CD4-positive, alpha-beta memory T cell (primary cell): ENCODE measurements around the gene MAN1A1. TPM values are rescaled to one million over a fixed set of nuclear protein-coding genes. Genes with fewer than 3 reads are reported as not detected.

Experiments
- CTCF ChIA-PET: fragments of 350-600 bp; sonication (Branson Sonifier 250); formaldehyde crosslinking; loops from one replicate; lab custom pipeline; 2021; ENCODE audit warnings: inconsistent platforms; ENCODE audit not compliant: partially characterized antibody; lab: Charles Lee
- POLR2A ChIA-PET: fragments of 350-600 bp; sonication (Branson Sonifier 250); formaldehyde crosslinking; loops from one replicate; lab custom pipeline; 2021; ENCODE audit not compliant: partially characterized antibody; lab: Charles Lee
- DNase-seq, 5 donors: peaks; one replicate each; pipeline versions ENCODE4 v3.0.0 to v3.0.0-alpha.2; 2020 to 2022; ENCODE audit warnings: mixed read lengths in 1 of 5
- H3K27ac ChIP-seq: one replicate; pipeline ENCODE4 v1.7.0; 2013; ENCODE audit warnings: low read depth, low read length
- H3K27me3 ChIP-seq: 2 replicates; pipeline ENCODE4 v1.7.0; 2013; ENCODE audit warnings: mild to moderate bottlenecking, low read length, moderate library complexity; ENCODE audit not compliant: insufficient read depth
- H3K36me3 ChIP-seq: 2 replicates; pipeline ENCODE4 v1.7.0; 2013; ENCODE audit warnings: mild to moderate bottlenecking, low read length, moderate library complexity; ENCODE audit not compliant: insufficient read depth
- H3K4me1 ChIP-seq: 2 replicates; pipeline ENCODE4 v1.7.0; 2013; ENCODE audit warnings: mild to moderate bottlenecking, low read length, moderate library complexity; ENCODE audit not compliant: insufficient read depth
- H3K4me3 ChIP-seq, 2 donors: one replicate each; pipeline ENCODE4 v1.7.0; 2013; ENCODE audit warnings: low read length in 2 of 2, mild to moderate bottlenecking in 1 of 2
- H3K9me3 ChIP-seq, 2 donors: one replicate each; pipeline ENCODE4 v1.7.0; 2013; ENCODE audit warnings: low read length in 2 of 2, control low read depth in 1 of 2; ENCODE audit not compliant: control insufficient read depth in 1 of 2
- H3K27ac Mint-ChIP-seq, 7 donors: one replicate each; pipeline ENCODE4 v1.8.0; 2020 to 2021; ENCODE audit warnings: mixed read lengths in 7 of 7, mild to moderate bottlenecking in 6 of 7, inconsistent platforms in 3 of 7, moderate library complexity in 3 of 7
- H3K27me3 Mint-ChIP-seq, 2 donors: one replicate each; pipeline ENCODE4 v1.8.0; 2020 to 2021; ENCODE audit warnings: mixed read lengths in 2 of 2
- H3K36me3 Mint-ChIP-seq, 2 donors: one replicate each; pipeline ENCODE4 v1.8.0; 2020 to 2021; ENCODE audit warnings: mixed read lengths in 2 of 2, inconsistent platforms in 1 of 2, mild to moderate bottlenecking in 1 of 2
- H3K4me1 Mint-ChIP-seq, 4 donors: one replicate each; pipeline ENCODE4 v1.8.0; 2020 to 2021; ENCODE audit warnings: mixed read lengths in 4 of 4, mild to moderate bottlenecking in 1 of 4
- H3K4me3 Mint-ChIP-seq, 8 donors: one replicate each; pipeline ENCODE4 v1.8.0; 2020 to 2021; ENCODE audit warnings: mixed read lengths in 8 of 8, mild to moderate bottlenecking in 7 of 8, moderate library complexity in 6 of 8, inconsistent platforms in 3 of 8
- H3K9me3 Mint-ChIP-seq, 8 donors: one replicate each; pipeline ENCODE4 v1.8.0; 2020 to 2021; ENCODE audit warnings: mixed read lengths in 8 of 8, mild to moderate bottlenecking in 5 of 8, inconsistent platforms in 3 of 8, moderate library complexity in 1 of 8
- intact Hi-C: fragments of 100-400 bp; cut with micrococcal nuclease; formaldehyde crosslinking; loops from one replicate; pipeline ENCODE4 v1.15.1; 2023
- polyA plus RNA-seq, 2 donors: library from polyadenylated mRNA; unstranded; fragments of 300-500 nt; fragmentation: Illumina TruSeq; gene quantifications; one replicate each; pipeline ENCODE4 v1.2.3, GENCODE V29; 2021
- total RNA-seq, 2 experiments: library from RNA; stranded (reverse); gene quantifications; one replicate each; pipeline ENCODE4 v1.2.3, GENCODE V29; 2021

MAN1A1 gene
- total and polyA plus RNA-seq, 4 experiments from 2014 or later = 12.3 to 14.7 (median 12.3) TPM

DNA sequence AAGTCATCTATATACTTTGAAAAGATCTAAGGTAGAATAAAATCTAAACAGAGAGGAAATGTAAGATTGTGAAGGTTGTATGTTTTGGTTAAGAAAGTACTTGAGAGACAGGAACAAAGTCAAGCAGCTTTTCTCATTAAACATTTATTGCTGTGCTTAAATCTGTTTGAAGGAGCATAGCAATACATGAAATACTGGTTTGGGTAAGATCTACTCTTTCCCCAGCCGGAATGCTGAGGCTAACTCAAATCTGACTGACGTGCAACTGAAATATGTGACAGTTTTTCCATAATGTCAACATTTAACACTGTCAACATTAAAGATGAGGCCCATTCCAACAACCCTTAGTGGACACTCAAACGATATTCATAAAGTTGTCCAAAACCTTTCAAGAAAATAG lies 59.9 kb downstream of the MAN1A1 start:
- intact Hi-C loops = no loop called here
- Mint-ChIP-seq H3K9me3 (peaks cover 0 to 2% (median 0%) of the 10 kb centered on the region in 8 donors), H3K4me3 (no peak overlapping the region), H3K27me3 (no peaks in the 10 kb centered on the region), H3K36me3 (peaks cover 3 to 11% of the 10 kb centered on the region in 2 donors), H3K27ac (peak overlapping the region in 1 of 7 donors; percentile 75), H3K4me1 (peaks cover 0 to 2% (median under 1%) of the 10 kb centered on the region in 4 donors)
- H3K27ac ChIP-seq = no peak overlapping the region
- H3K4me3 ChIP-seq = no peak overlapping the region
- ChIA-PET CTCF (no interaction called here), POLR2A (no interaction called here)
- no peaks in the 10 kb centered on the region for H3K4me1 ChIP-seq
- no peaks in the 10 kb centered on the region for H3K27me3 ChIP-seq
- no peak for DNase-seq
- no peaks in the 10 kb centered on the region for H3K9me3 ChIP-seq
- no peaks in the 10 kb centered on the region for H3K36me3 ChIP-seq

DNA sequence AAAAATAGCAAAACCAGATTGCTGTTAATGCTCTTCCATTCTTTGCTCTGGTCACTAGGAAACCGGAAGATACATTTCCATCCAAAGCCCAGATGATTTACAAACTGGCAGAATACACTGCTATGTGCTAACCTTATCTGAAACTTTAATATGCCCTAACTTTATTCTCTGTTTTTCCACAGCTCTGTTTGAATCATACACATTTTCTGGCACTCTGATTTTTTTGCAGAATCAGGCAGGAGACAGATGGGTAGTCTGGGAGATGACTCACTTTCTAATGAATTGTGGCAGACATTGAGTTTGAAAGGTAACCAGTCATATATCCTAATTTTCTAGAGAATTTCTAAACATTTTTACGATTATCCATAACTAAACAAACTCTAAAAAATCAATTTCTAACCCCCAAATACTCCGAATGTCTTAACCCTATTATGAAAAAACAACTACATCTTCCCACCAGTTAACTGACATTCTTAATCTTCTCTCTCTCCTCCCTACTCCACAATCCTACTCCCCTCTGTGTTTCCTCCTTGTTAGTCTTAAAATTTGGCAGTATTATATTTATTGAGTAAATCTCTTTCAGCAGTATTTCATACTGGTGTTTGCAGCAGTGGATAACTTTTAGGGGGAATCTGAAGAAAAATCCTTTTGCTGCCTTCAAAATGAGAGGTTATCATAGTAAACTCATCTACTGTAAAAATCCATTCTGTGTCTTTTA lies 63.5 kb downstream of the MAN1A1 start:
- CTCF ChIA-PET = no interaction called here
- Histone ChIP-seq H3K27me3 (no peaks in the 10 kb centered on the region), H3K27ac (no peak overlapping the region), H3K4me1 (peaks cover 4% of the 10 kb centered on the region), H3K36me3 (no peaks in the 10 kb centered on the region), H3K4me3 (no peak overlapping the region), H3K9me3 (no peaks in the 10 kb centered on the region)
- Mint-ChIP-seq H3K36me3 (peaks cover 6 to 11% of the 10 kb centered on the region in 2 donors), H3K9me3 (peaks cover 0 to 2% (median 0%) of the 10 kb centered on the region in 8 donors), H3K4me3 (no peak overlapping the region), H3K4me1 (peaks cover 0 to 10% (median 4%) of the 10 kb centered on the region in 4 donors), H3K27me3 (no peaks in the 10 kb centered on the region), H3K27ac (no peak overlapping the region)
- DNase-seq = no peak
- intact Hi-C loops = no loop called here
- POLR2A ChIA-PET = no interaction called here

DNA sequence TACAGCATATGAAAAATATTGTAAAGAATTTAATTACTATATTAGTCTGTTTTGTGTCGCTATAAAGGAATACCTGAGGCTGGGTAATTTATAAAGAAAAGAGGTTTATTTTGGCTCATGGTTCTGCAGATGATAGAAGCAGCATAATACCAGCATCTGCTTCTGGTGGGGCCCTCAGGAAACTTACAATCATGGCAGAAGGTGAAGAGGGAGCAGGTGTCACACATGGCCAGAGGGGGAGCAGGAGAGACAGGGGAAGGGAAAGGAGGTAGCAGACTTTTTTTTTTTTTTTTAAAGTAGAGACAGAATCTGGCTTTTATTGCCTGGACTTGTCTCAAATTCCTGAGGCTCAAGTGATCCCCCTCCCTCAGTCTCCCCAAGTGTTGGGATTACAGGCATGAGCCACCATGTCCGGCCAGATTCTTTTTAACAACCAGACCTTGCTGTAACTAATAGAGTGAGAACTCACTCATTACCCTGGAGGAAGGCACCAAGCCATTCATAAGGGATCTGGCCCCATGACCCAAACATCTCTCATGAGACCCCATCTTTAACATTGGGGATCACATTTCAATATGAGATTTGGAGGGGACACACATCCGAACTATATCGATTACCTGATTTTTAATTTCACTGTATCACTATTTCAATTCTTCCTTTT lies 64.6 kb downstream of the MAN1A1 start:
- Mint-ChIP-seq H3K4me3 (no peak overlapping the region), H3K27ac (peak overlapping the region in 1 of 7 donors; percentile 24), H3K27me3 (no peaks in the 10 kb centered on the region), H3K4me1 (peaks cover 0 to 10% (median 3%) of the 10 kb centered on the region in 4 donors), H3K9me3 (peaks cover 0 to 2% (median 0%) of the 10 kb centered on the region in 8 donors), H3K36me3 (peaks cover 6 to 10% of the 10 kb centered on the region in 2 donors)
- no peaks in the 10 kb centered on the region for H3K9me3 ChIP-seq
- no peak overlapping the region for H3K27ac ChIP-seq
- intact Hi-C loops = no loop called here
- H3K27me3 ChIP-seq = no peaks in the 10 kb centered on the region
- ChIA-PET POLR2A (no interaction called here), CTCF (no interaction called here)
- H3K4me3 ChIP-seq = no peak overlapping the region
- DNase-seq = peak in 3 of 5 donors; percentile 4 to 18 (median 6)
- no peaks in the 10 kb centered on the region for H3K36me3 ChIP-seq
- peaks cover 4% of the 10 kb centered on the region for H3K4me1 ChIP-seq

DNA sequence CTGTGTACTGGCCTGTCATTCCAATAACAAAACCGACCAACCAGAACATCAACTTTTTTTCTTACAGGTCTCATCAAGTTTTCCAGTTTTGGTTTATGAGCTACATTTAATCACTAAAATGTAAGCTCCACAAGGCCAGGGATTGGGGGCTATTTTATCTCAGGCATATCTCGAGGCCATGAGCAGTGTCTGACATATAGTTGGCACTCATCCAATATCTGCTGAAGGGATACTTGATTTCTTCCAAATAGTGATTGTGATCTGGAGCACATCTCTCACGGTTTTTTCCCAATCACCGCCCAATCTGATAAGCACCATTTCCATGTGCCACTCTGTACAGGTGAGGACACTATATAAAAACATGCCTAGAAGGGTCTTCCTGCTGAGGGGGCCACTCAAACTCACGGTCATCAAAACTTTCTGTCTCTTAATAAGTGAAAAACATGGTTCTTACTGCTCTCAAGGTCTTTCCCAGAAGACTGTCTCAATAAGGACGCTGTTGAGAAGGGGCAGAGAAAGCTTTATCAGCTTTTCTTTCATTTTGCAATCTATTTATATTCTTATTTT lies 65.5 kb downstream of the MAN1A1 start:
- intact Hi-C loops = no loop called here
- ChIA-PET CTCF (no interaction called here), POLR2A (no interaction called here)
- no peaks in the 10 kb centered on the region for H3K27me3 Mint-ChIP-seq
- Histone ChIP-seq H3K27me3 (no peaks in the 10 kb centered on the region), H3K9me3 (no peaks in the 10 kb centered on the region), H3K4me1 (peaks cover 4% of the 10 kb centered on the region), H3K27ac (no peak overlapping the region), H3K36me3 (no peaks in the 10 kb centered on the region), H3K4me3 (no peak overlapping the region)
- peaks cover 0 to 10% (median 3%) of the 10 kb centered on the region in 4 donors for H3K4me1 Mint-ChIP-seq
- H3K36me3 Mint-ChIP-seq = peaks cover 6 to 10% of the 10 kb centered on the region in 2 donors
- H3K9me3 Mint-ChIP-seq = peaks cover 0 to 2% (median 0%) of the 10 kb centered on the region in 8 donors
- H3K4me3 Mint-ChIP-seq = no peak overlapping the region
- no peak overlapping the region for H3K27ac Mint-ChIP-seq
- DNase-seq = no peak

DNA sequence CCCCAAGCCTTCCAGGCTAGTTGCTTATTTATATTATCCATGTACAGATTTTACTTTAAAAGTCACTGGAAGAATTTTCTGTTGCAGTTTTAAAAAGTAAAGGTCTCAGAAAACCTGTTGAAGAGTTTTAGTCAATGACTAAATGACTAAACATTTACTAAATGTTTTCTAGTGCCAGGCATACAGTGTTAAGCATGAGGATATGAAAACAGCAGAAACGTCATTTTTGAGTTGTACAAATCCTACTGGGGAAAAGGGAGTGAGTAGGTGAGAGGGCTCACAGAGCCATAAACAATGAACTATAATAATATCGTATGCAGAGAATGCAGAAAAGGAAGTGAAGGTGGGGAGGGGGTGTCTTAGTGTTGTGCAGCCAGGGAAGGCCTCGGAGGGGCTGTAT lies 66.3 kb downstream of the MAN1A1 start:
- Mint-ChIP-seq H3K9me3 (peaks cover 0 to 2% (median 0%) of the 10 kb centered on the region in 8 donors), H3K4me3 (no peak overlapping the region), H3K4me1 (peaks cover 0 to 10% (median 3%) of the 10 kb centered on the region in 4 donors), H3K27ac (no peak overlapping the region), H3K36me3 (peaks cover 6 to 10% of the 10 kb centered on the region in 2 donors), H3K27me3 (no peaks in the 10 kb centered on the region)
- Histone ChIP-seq H3K27me3 (no peaks in the 10 kb centered on the region), H3K4me3 (no peak overlapping the region), H3K9me3 (no peaks in the 10 kb centered on the region), H3K36me3 (no peaks in the 10 kb centered on the region), H3K27ac (no peak overlapping the region), H3K4me1 (peaks cover 4% of the 10 kb centered on the region)
- intact Hi-C loops = no loop called here
- DNase-seq = no peak
- CTCF ChIA-PET = no interaction called here
- POLR2A ChIA-PET = no interaction called here

DNA sequence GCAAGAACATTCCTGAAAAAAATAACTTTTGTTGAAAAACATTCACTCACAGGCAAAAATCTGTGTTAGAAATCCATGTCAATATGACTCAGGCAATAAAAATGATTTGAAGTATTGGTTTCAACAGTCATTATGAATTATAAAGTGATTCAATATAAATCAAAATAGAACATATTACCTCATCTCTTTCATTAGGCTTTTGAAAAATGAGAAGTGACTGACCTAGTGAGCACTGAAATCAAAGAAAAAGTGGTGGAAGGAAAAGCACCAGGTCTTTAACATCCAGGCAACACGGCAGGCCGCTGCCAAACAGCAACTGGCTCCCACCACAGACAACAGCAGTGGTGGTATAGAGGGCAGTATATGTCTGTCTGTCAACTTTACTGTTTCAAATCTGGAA lies 68.9 kb downstream of the MAN1A1 start:
- CTCF ChIA-PET = interaction anchor here (0.9 kb wide), 1 partner anchor 16 kb away, joined by 3 read pairs; no protein-coding TSS in a partner anchor
- H3K36me3 ChIP-seq = no peaks in the 10 kb centered on the region

DNA sequence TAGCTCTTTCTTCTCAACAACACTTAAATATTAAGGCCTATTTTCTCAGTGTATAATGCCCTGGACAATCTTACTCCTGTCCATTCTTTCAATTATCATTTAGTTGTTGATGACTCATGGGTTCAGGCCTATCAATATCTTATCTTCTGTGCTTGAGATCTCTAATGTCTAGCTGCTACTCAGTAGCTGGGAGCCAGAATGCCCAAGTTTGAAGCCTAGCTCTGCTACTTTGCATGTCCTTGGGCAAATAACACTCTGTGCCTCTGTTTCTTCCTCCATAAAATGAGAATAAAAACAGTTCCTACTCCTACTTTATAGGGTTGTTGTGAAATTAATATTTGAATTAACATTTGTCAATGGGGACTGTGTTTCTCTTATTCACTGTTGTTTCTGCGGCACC lies 69.5 kb downstream of the MAN1A1 start:
- Histone ChIP-seq H3K9me3 (no peaks in the 10 kb centered on the region), H3K36me3 (no peaks in the 10 kb centered on the region), H3K4me3 (no peak overlapping the region), H3K27ac (no peak overlapping the region), H3K4me1 (peaks cover 4% of the 10 kb centered on the region), H3K27me3 (no peaks in the 10 kb centered on the region)
- H3K36me3 Mint-ChIP-seq = peaks cover 8 to 18% of the 10 kb centered on the region in 2 donors
- no peaks in the 10 kb centered on the region for H3K27me3 Mint-ChIP-seq
- intact Hi-C loops = no loop called here
- peaks cover 0 to 12% (median 4%) of the 10 kb centered on the region in 4 donors for H3K4me1 Mint-ChIP-seq
- POLR2A ChIA-PET = no interaction called here
- H3K4me3 Mint-ChIP-seq = no peak overlapping the region
- CTCF ChIA-PET = interaction anchor here (0.9 kb wide), 1 partner anchor 15 kb away, joined by 3 read pairs; no protein-coding TSS in a partner anchor
- H3K9me3 Mint-ChIP-seq = peaks cover 0 to 4% (median 0%) of the 10 kb centered on the region in 8 donors
- DNase-seq = no peak
- H3K27ac Mint-ChIP-seq = no peak overlapping the region

More for the DNA sequence above, 68.9 kb downstream of the MAN1A1 start:
- Histone ChIP-seq H3K27me3 (no peaks in the 10 kb centered on the region), H3K9me3 (no peaks in the 10 kb centered on the region), H3K27ac (no peak overlapping the region), H3K4me1 (peaks cover 4% of the 10 kb centered on the region), H3K4me3 (no peak overlapping the region)
- no peak overlapping the region for H3K27ac Mint-ChIP-seq
- peaks cover 0 to 12% (median 4%) of the 10 kb centered on the region in 4 donors for H3K4me1 Mint-ChIP-seq
- no peak overlapping the region for H3K4me3 Mint-ChIP-seq
- H3K27me3 Mint-ChIP-seq = no peaks in the 10 kb centered on the region
- H3K36me3 Mint-ChIP-seq = peaks cover 6 to 16% of the 10 kb centered on the region in 2 donors
- DNase-seq = no peak
- intact Hi-C loops = no loop called here
- H3K9me3 Mint-ChIP-seq = peaks cover 0 to 4% (median 0%) of the 10 kb centered on the region in 8 donors
- POLR2A ChIA-PET = no interaction called here
